AG04450 (cell line): ENCODE results near the gene MTRFR. TPM values are rescaled to one million over a fixed set of nuclear protein-coding genes. Genes with fewer than 3 reads are reported as not detected.

ENCODE experiments used
- CTCF ChIA-PET: fragments of 300-600, 350-600 bp; formaldehyde crosslinking; extraction: SDS; loops from one replicate; lab custom pipeline; 2022; ENCODE audit warnings: antibody characterized with exemption, inconsistent platforms; lab: Charles Lee
- POLR2A ChIA-PET: fragments of 350-600 bp; formaldehyde crosslinking; extraction: SDS; loops from one replicate; lab custom pipeline; 2021; ENCODE audit warnings: antibody characterized with exemption, inconsistent platforms; lab: Yijun Ruan, JAX
- DNase-seq: peaks from one replicate; pipeline ENCODE4 v3.0.0-alpha.2; 2011; ENCODE audit warnings: low read depth, low spot score
- H3K27ac ChIP-seq: one replicate; pipeline ENCODE4 v1.5.1; 2012; ENCODE audit warnings: low read depth, low read length, control low read depth
- H3K27me3 ChIP-seq: one replicate; pipeline ENCODE4 v1.6.0; 2012; ENCODE audit warnings: low read length; ENCODE audit not compliant: control insufficient read depth, insufficient read depth
- H3K4me3 ChIP-seq: 2 replicates; pipeline ENCODE4 v1.5.1; 2011; ENCODE audit warnings: mild to moderate bottlenecking, low read depth, low read length, control low read depth
- H3K9me3 ChIP-seq: 2 replicates; pipeline ENCODE4 v1.5.1; 2012; ENCODE audit warnings: low read length; ENCODE audit not compliant: control insufficient read depth, insufficient read depth
- polyA plus RNA-seq: library from polyadenylated mRNA; depleted of rRNA; stranded (reverse); fragments of >200 nt; gene quantifications from 2 replicates; pipeline ENCODE4 v1.2.3, GENCODE V29; 2011
- TF ChIP-seq, protein P1 (sequence below): IDR thresholded peaks from 2 replicates; pipeline ENCODE4 v1.5.1; 2011; ENCODE audit warnings: low read depth, low read length, control low read depth, inconsistent platforms

Gene MTRFR
- polyA plus RNA-seq, 1 experiment: 9.4 TPM

DNA sequence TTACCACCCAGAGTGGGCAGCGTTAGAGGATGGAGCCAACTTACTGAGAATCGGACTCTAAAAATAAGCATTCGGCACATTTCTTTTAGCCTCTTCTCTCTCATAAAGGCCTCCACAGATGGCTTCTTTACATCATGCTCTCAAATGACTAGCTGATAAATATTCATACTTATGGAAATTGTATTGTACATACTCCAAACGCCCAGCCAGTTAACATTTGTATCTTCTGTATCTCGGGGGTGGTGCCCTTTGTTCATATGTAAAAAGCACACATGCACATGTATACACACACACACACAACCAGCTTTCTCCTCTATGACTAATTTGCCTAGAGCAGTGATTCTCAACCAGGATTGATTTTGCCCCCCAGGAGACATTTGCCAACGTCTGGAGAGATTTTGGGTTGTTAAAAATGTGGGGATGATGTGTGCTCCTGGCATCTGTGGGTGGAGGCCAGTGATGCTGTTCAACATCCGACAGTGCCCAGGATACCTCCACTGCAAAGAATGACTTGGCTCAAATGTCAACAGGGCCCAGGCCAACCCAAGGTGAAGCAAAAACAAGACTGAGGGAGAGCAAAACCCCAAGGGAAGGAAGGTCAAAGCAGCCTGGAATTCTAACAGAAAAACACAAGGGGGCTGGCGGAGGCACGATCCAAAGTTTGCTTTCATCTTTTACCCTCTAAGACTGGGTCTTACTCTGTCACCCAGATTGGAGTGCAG is 53.6 kb downstream of the MTRFR start:
- Histone ChIP-seq H3K27me3 (no peaks in the 10 kb centered on the region), H3K27ac (no peak overlapping the region), H3K4me3 (no peak overlapping the region), H3K9me3 (no peaks in the 10 kb centered on the region)
- TF ChIP-seq, protein P1, sequence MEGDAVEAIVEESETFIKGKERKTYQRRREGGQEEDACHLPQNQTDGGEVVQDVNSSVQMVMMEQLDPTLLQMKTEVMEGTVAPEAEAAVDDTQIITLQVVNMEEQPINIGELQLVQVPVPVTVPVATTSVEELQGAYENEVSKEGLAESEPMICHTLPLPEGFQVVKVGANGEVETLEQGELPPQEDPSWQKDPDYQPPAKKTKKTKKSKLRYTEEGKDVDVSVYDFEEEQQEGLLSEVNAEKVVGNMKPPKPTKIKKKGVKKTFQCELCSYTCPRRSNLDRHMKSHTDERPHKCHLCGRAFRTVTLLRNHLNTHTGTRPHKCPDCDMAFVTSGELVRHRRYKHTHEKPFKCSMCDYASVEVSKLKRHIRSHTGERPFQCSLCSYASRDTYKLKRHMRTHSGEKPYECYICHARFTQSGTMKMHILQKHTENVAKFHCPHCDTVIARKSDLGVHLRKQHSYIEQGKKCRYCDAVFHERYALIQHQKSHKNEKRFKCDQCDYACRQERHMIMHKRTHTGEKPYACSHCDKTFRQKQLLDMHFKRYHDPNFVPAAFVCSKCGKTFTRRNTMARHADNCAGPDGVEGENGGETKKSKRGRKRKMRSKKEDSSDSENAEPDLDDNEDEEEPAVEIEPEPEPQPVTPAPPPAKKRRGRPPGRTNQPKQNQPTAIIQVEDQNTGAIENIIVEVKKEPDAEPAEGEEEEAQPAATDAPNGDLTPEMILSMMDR: no peak
- ChIA-PET POLR2A (no interaction called here), CTCF (interaction anchor here (0.6 to 0.7 kb wide), 3 partner anchors 12 to 493 kb away, joined by 3 to 5 read pairs (median 3); no protein-coding TSS in a partner anchor)
- DNase-seq: no peak

DNA sequence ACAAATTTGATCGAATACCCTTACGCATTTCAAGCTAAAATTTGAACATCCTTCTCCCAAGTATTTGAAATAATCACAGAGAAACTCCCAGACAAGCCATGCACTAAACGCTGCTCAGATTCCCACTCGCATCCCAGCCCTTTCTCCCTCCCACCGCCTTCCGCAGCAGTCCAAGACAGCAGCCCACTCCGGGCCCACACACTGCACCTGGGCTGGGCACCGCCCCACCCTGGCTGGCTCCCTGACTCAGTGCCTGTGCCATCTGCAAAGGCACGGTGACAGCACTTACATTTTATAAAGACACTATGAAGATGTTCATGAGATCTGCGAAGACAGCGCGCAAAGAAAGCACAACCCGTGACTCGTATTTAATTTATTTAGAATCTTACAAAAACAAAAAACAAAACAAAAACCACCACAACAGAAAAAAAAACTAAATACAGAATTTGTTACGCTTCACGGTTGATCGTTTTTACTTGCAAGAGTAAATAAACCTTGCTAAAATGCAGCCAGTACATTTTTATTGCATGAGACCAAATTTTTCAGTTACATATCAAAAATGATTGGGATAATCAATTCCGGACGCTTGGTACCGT is 55.6 kb downstream of the MTRFR start:
- no peak overlapping the region for H3K27ac ChIP-seq
- H3K4me3 ChIP-seq: no peak overlapping the region
- ChIA-PET POLR2A (no interaction called here), CTCF (no interaction called here)
- TF ChIP-seq, protein P1: no peak
- DNase-seq: no peak
- H3K9me3 ChIP-seq: no peaks in the 10 kb centered on the region
- H3K27me3 ChIP-seq: no peaks in the 10 kb centered on the region

DNA sequence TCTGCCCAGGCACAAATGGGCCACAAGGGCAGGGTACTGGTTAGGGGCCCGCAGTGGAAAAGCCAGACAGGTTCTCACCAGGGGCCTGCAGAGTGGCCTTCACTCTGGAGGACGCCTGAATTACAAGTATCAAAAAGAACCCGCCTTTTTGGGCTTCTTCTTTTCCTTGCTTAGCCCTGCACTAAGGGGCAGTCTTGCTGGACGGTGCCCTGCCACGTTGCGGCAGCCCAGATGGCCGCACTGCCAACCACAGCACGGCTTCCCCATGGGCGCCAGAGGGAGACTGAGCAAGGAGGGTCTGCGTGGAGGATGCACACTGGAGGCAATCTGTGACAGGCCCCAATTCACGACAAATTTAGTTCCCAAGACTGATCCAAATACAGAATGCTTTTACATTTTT is 56.7 kb downstream of the MTRFR start:
- Histone ChIP-seq H3K4me3 (no peak overlapping the region), H3K27ac (no peak overlapping the region), H3K27me3 (no peaks in the 10 kb centered on the region), H3K9me3 (no peaks in the 10 kb centered on the region)
- DNase-seq: no peak
- ChIA-PET POLR2A (no interaction called here), CTCF (no interaction called here)
- TF ChIP-seq, protein P1: no peak

DNA sequence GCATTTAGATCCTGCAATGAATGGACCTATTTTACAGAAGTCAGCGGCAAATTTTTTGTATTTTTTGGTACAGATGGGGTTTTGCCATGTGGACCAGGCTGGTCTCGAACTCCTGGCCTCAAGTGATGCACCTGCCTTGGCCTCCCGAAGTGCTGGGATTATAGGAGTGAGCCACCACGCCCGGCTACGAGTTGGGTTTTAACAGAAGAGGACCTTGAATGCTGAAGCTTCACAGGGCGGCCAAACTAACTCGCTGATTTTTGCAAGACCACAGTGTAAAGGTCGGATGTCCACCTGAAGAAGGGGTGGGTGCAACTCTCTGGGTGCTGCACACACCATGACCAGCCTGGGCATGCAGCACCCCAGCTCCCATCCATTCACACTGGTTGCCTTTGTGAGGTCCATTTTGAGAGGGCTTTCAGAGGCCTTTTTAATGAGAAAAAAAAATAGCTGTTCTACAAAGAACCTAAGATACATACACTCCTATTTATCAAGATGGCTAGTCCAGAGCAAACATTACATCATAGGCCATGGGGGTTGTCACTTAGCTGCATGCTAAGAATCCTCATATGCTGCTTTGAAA is 60.0 kb downstream of the MTRFR start:
- TF ChIP-seq, protein P1: no peak
- CTCF ChIA-PET: no interaction called here
- DNase-seq: no peak
- POLR2A ChIA-PET: no interaction called here
- Histone ChIP-seq H3K27me3 (no peaks in the 10 kb centered on the region), H3K27ac (no peak overlapping the region), H3K9me3 (no peaks in the 10 kb centered on the region), H3K4me3 (no peak overlapping the region)

DNA sequence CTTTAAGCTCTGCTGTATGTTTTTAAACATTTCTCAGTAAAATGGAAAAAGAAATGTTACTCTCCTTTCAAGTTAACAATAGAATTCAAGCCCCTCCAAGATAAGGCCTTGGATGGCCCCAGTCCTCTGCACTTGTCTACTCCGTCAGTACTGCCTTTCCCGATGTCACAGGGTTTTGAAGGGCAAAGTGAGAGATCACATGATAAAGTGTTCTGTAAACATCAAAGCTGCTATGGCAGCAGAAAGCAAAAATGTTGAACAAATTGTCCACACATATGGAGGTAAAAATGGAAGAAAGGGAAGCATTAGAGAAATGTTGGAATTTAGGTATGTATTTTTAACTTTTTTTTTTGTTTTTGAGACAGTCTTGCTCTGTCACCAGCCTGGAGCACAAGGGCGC is 71.9 kb downstream of the MTRFR start:
- POLR2A ChIA-PET: no interaction called here
- H3K4me3 ChIP-seq: no peak overlapping the region
- CTCF ChIA-PET: no interaction called here
- no peaks in the 10 kb centered on the region for H3K27me3 ChIP-seq
- TF ChIP-seq, protein P1: no peak
- no peak overlapping the region for H3K27ac ChIP-seq
- H3K9me3 ChIP-seq: no peaks in the 10 kb centered on the region
- DNase-seq: no peak
